SK-N-DZ (cell line): ENCODE results near the gene TCEA2.
"Not testable (repeated sequence)": the region's sequence is repeated elsewhere in the genome, so short reads cannot be mapped to it uniquely, and the experiment has no call there.

Source experiments
- DNase-seq: peaks from one replicate; pipeline ENCODE4 v3.0.0-alpha.2; 2015; ENCODE audit warnings: low spot score

TCEA2 gene

GRCh38 chr20:64077094-64077493 lies 14.1 kb downstream of the TCEA2 start:
- no peak for DNase-seq

GRCh38 chr20:64077541-64077875 lies 14.5 kb downstream of the TCEA2 start:
- DNase-seq: no peak

GRCh38 chr20:64077876-64078551 lies 15.0 kb downstream of the TCEA2 start:
- DNase-seq: no peak

GRCh38 chr20:64078934-64079272 lies 15.9 kb downstream of the TCEA2 start:
- no peak for DNase-seq

- DNase-seq: peak; percentile 73
These were observed 16.4 kb downstream of the TCEA2 start, which contains the start of gene RGS19 for GRCh38 chr20:64079273-64080012. Gene RGS19, minus strand, starts transcription at chr20:64079518. Its CDS starts 2,632 bp downstream, at chr20:64076886.

- no peak for DNase-seq
These were observed 17.2 kb downstream of the TCEA2 start, which contains the start of gene OPRL1 for GRCh38 chr20:64080013-64080812. Gene OPRL1, plus strand, starts transcription at chr20:64080082. Its CDS starts 12,639 bp downstream, at chr20:64092721.

GRCh38 chr20:64080813-64081623 lies 18.0 kb downstream of the TCEA2 start:
- DNase-seq: no peak

- no peak for DNase-seq
These were observed 18.6 kb downstream of the TCEA2 start for GRCh38 chr20:64081624-64081964.

- no peak for DNase-seq
These were observed 19.2 kb downstream of the TCEA2 start for GRCh38 chr20:64082126-64082731.

GRCh38 chr20:64082820-64083377 lies 19.9 kb downstream of the TCEA2 start:
- no peak for DNase-seq

GRCh38 chr20:64083378-64083803 lies 20.4 kb downstream of the TCEA2 start:
- peak; percentile 91 for DNase-seq

GRCh38 chr20:64083804-64084684 lies 21.0 kb downstream of the TCEA2 start, which contains the start of gene LKAAEAR1:
Gene LKAAEAR1, minus strand, starts transcription at chr20:64084398. Its CDS starts 179 bp downstream, at chr20:64084219.
- DNase-seq: no peak

GRCh38 chr20:64084685-64085152 lies 21.7 kb downstream of the TCEA2 start:
- no peak for DNase-seq

GRCh38 chr20:64086801-64087200 lies 23.8 kb downstream of the TCEA2 start:
- no peak for DNase-seq

- DNase-seq: not testable (repeated sequence)
These were observed 24.3 kb downstream of the TCEA2 start for GRCh38 chr20:64087226-64087825.

GRCh38 chr20:64088586-64088985 lies 25.6 kb downstream of the TCEA2 start:
- DNase-seq: not testable (repeated sequence)

- DNase-seq: peak; percentile 96
These were observed 27.2 kb downstream of the TCEA2 start for GRCh38 chr20:64090165-64090564.

- no peak for DNase-seq
These were observed 28.3 kb downstream of the TCEA2 start for GRCh38 chr20:64091340-64091739.

GRCh38 chr20:64091770-64092169 lies 28.8 kb downstream of the TCEA2 start:
- DNase-seq: peak; percentile 77
